Smooth muscle cell of the coronary artery (primary cell): Measurements from ENCODE around the gene GHRHR. TPM values are rescaled to one million over a fixed set of nuclear protein-coding genes. Genes with fewer than 3 reads are reported as not detected.

Experiments
- total RNA-seq: library from RNA; depleted of rRNA; stranded (reverse); fragments of >200 nt; gene quantifications from 2 replicates; pipeline ENCODE4 v1.2.3, GENCODE V29; 2014; ENCODE audit warnings: low replicate concordance

Gene GHRHR
- not detected in 2 replicates for total RNA-seq

DNA sequence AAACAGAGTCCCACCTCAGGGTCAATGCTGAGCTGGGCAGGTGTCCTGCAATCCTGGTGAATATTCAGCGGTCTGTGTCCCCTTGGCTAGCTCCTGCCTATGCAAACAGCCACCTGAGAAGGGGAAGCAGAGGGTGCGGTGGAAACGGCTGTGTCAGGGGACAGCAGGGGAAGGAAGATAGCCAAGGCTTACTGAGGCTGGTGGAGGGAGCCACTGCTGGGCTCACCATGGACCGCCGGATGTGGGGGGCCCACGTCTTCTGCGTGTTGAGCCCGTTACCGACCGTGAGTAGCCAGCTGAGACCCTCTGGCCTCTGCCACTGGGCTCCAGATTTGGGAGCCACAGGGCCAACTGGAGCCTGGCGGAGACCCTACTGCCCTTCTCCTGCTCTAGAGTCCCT is at the start of gene GHRHR:
GHRHR (plus strand) TSS at position 112 of the 400 bp plus-strand sequence; CDS start at position 228, 116 bp downstream.

Other genes with a start within 250 kb of the GHRHR start
- 87.2 and 104 TPM in 2 replicates for gene INMT, start 211.8 kb upstream of the GHRHR start, total RNA-seq
- gene MINDY4, start 192.5 kb upstream of the GHRHR start, total RNA-seq = 4.7 and 5.0 TPM in 2 replicates
- 22.2 and 62.1 TPM in 2 replicates for gene AQP1, start 52.1 kb upstream of the GHRHR start, total RNA-seq
- 0.35 TPM in 1 of 2 replicates, not detected in the other for gene ADCYAP1R1, start 88.4 kb downstream of the GHRHR start, total RNA-seq